ENCODE results near the gene FAHD1. TPM values are rescaled to one million over a fixed set of nuclear protein-coding genes. Genes with fewer than 3 reads are reported as not detected.

FAHD1 gene
- total and polyA plus RNA-seq, 2 donors (not counting 1 experiment from before 2014, with no cell fraction given) = 28.3 to 78.3 TPM

- no peak overlapping the region for H2AFZ ChIP-seq (ENCODE audit: low read length)
- no peaks in the 10 kb centered on the region for H3K27me3 ChIP-seq (ENCODE audit: control insufficient read depth, insufficient read depth, low read length)
- TF ChIP-seq EZH2 (IDR thresholded peaks at IDR 0.05; ENCODE audit: low read length, missing control alignments) = no peak
- TF ChIP-seq CTCF (conservative IDR thresholded peaks at IDR 0.05 in 1 of 2, IDR thresholded peaks at IDR 0.05 in 1 of 2; ENCODE audit: low read depth in 1 of 2, low read length in 2 of 2) = no peak
- H3K79me2 ChIP-seq (ENCODE audit: control insufficient read depth, insufficient read depth, low read length) = peaks cover 26% of the 10 kb centered on the region
- H3K4me1 ChIP-seq (ENCODE audit: control insufficient read depth, extremely low read depth, insufficient read depth, low read length) = peaks cover 7% of the 10 kb centered on the region
- no peak overlapping the region for H3K27ac ChIP-seq (ENCODE audit: insufficient read depth, low read length)
- no peak overlapping the region for H3K9ac ChIP-seq (ENCODE audit: insufficient read depth, low read length)
- peak overlapping the region; percentile 68 for H3K4me2 ChIP-seq (ENCODE audit: extremely low read depth, insufficient read depth, low read length)
- no peaks in the 10 kb centered on the region for H3K9me3 ChIP-seq (ENCODE audit: control insufficient read depth, insufficient read depth, low read depth, low read length)
- no peak for DNase-seq (ENCODE audit: low read depth in 2 of 2)
- peaks cover 3% of the 10 kb centered on the region for H3K36me3 ChIP-seq (ENCODE audit: control insufficient read depth, insufficient read depth, low read length)
- H4K20me1 ChIP-seq (ENCODE audit: control insufficient read depth, extremely low read depth, insufficient read depth, low read length) = no peaks in the 10 kb centered on the region
- H3K4me3 ChIP-seq (replicated peaks in 1 of 4; ENCODE audit: control extremely low read depth in 1 of 4, insufficient read depth in 1 of 4, low read depth in 3 of 4, low read length in 4 of 4) = peak overlapping the region; percentile 89 to 99 (median 98)
These were observed 1.8 kb downstream of the FAHD1 start for GRCh38 chr16:1828645-1829410.

GRCh38 chr16:1830213-1830612 lies 3.2 kb downstream of the FAHD1 start:
- H4K20me1 ChIP-seq (ENCODE audit: control insufficient read depth, extremely low read depth, insufficient read depth, low read length) = no peaks in the 10 kb centered on the region
- peaks cover 25% of the 10 kb centered on the region for H3K79me2 ChIP-seq (ENCODE audit: control insufficient read depth, insufficient read depth, low read length)
- peaks cover 3% of the 10 kb centered on the region for H3K36me3 ChIP-seq (ENCODE audit: control insufficient read depth, insufficient read depth, low read length)
- H3K4me1 ChIP-seq (ENCODE audit: control insufficient read depth, extremely low read depth, insufficient read depth, low read length) = peaks cover 7% of the 10 kb centered on the region
- DNase-seq (ENCODE audit: low read depth in 2 of 2) = peak in 1 of 2 donors; percentile 21
- H3K27me3 ChIP-seq (ENCODE audit: control insufficient read depth, insufficient read depth, low read length) = no peaks in the 10 kb centered on the region
- no peaks in the 10 kb centered on the region for H3K9me3 ChIP-seq (ENCODE audit: control insufficient read depth, insufficient read depth, low read depth, low read length)
- no peak overlapping the region for H3K27ac ChIP-seq (ENCODE audit: insufficient read depth, low read length)
- no peak overlapping the region for H3K4me2 ChIP-seq (ENCODE audit: extremely low read depth, insufficient read depth, low read length)
- no peak for TF ChIP-seq CTCF (conservative IDR thresholded peaks at IDR 0.05 in 1 of 2, IDR thresholded peaks at IDR 0.05 in 1 of 2; ENCODE audit: low read depth in 1 of 2, low read length in 2 of 2)
- no peak overlapping the region for H3K4me3 ChIP-seq (replicated peaks in 1 of 4; ENCODE audit: control extremely low read depth in 1 of 4, insufficient read depth in 1 of 4, low read depth in 3 of 4, low read length in 4 of 4)
- H3K9ac ChIP-seq (ENCODE audit: insufficient read depth, low read length) = no peak overlapping the region
- H2AFZ ChIP-seq (ENCODE audit: low read length) = no peak overlapping the region

- H3K4me1 ChIP-seq (ENCODE audit: control insufficient read depth, extremely low read depth, insufficient read depth, low read length) = peaks cover 7% of the 10 kb centered on the region
- no peak for TF ChIP-seq CTCF (conservative IDR thresholded peaks at IDR 0.05 in 1 of 2, IDR thresholded peaks at IDR 0.05 in 1 of 2; ENCODE audit: low read depth in 1 of 2, low read length in 2 of 2)
- TF ChIP-seq EZH2 (IDR thresholded peaks at IDR 0.05; ENCODE audit: low read length, missing control alignments) = no peak
- no peak overlapping the region for H2AFZ ChIP-seq (ENCODE audit: low read length)
- peaks cover 3% of the 10 kb centered on the region for H3K36me3 ChIP-seq (ENCODE audit: control insufficient read depth, insufficient read depth, low read length)
- no peak overlapping the region for H3K27ac ChIP-seq (ENCODE audit: insufficient read depth, low read length)
- H3K4me3 ChIP-seq (replicated peaks in 1 of 4; ENCODE audit: control extremely low read depth in 1 of 4, insufficient read depth in 1 of 4, low read depth in 3 of 4, low read length in 4 of 4) = no peak overlapping the region
- H3K79me2 ChIP-seq (ENCODE audit: control insufficient read depth, insufficient read depth, low read length) = peaks cover 24% of the 10 kb centered on the region
- no peaks in the 10 kb centered on the region for H3K9me3 ChIP-seq (ENCODE audit: control insufficient read depth, insufficient read depth, low read depth, low read length)
- no peak overlapping the region for H3K4me2 ChIP-seq (ENCODE audit: extremely low read depth, insufficient read depth, low read length)
- no peak overlapping the region for H3K9ac ChIP-seq (ENCODE audit: insufficient read depth, low read length)
- no peaks in the 10 kb centered on the region for H3K27me3 ChIP-seq (ENCODE audit: control insufficient read depth, insufficient read depth, low read length)
- no peak for DNase-seq (ENCODE audit: low read depth in 2 of 2)
- no peaks in the 10 kb centered on the region for H4K20me1 ChIP-seq (ENCODE audit: control insufficient read depth, extremely low read depth, insufficient read depth, low read length)
These were observed 4.4 kb downstream of the FAHD1 start for GRCh38 chr16:1831186-1832075.
